T-helper 2 cell treated with Interferon-gamma antibody and Interleukin-4, amounts not matched to agents 100 ng/mL and 5 ng/mL, for 36 hours (primary cell): Measurements from ENCODE around the gene PLPPR1. TPM values are rescaled to one million over a fixed set of nuclear protein-coding genes. Genes with fewer than 3 reads are reported as not detected.

Experiments
- intact Hi-C: fragments of 100-400 bp; cut with micrococcal nuclease; formaldehyde crosslinking; loops from one replicate; pipeline ENCODE4 v1.15.1; 2023
- total RNA-seq: library from RNA; stranded (reverse); gene quantifications from 2 replicates; pipeline ENCODE4 v1.2.3, GENCODE V29; 2022

The PLPPR1 gene
- total RNA-seq, 1 donor from 2014 or later: not detected

DNA sequence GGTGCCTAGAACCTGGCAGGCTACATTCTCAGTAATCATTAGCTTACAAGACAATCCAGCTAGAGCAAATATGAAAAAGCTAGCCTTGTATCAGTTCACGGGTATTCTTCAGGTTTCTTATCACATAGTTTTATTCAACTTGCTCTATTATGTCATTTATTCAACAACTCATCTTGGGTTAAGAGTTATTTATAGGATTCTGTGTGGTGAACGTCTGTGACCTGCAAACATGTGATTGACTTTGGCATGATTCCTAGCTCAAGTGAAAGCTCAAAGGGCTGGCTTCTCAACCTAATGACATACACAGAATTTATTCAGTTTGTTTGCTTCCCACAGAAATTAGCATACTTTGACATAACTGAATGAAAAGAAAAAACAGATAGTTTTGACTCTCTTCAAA lies 173.1 kb downstream of the PLPPR1 start:
- intact Hi-C loops: no loop called here

DNA sequence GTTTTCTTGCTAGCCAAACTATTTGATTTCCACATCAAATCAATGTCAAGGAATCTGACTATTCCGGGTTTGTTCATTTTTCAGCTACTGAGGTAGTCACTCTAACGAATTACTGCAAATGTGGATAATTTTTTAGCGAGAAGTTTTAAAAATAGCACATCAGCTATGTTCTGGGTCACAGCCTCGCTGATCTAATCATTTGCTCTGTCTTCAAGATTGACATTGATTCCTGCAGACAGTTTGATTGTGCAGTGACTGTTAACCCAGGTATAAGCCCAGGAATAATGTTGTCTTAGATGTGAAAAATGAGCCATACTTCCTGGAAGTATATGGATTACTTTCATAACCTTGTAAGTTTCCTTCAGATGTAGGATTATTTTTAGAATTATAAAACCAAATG lies 181.1 kb downstream of the PLPPR1 start:
- intact Hi-C loops: no loop called here

DNA sequence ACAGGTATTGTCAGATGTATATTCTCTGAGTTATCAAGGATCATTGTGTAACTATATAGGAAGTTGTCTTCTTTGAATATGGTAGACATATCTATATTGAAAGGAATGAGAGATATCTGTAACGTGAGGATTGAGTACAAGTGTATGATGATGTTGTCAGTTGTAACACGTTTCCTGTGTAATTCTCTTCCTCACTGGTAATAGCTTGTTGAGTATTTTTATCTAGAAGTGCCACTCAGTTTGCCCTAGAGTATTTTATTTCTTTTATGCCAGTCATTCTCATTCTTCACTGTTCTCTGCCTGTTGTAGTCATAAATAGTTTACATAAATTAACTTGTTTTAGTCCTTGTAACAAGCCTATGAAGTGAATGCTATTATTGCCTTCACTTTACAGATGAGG lies 184.1 kb downstream of the PLPPR1 start:
- intact Hi-C loops: no loop called here

DNA sequence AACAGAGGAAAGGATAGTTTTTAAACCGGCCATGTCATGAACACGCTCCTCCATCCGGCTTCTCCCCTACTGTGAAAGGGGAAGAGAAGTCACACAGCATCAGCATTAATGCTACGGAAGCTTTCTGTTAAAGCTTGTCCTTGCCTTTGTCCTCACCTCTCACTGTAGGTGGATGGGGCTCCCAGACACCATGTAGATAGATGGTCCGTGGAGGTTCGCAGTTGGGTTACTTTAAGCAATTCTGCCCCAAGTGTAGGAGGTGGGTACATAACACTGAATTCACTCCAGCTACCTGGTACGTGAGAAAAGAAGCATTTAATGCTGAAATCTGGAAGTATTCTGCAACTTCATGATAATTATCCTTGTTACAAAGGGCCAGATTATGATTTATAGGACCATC lies 190.5 kb downstream of the PLPPR1 start:
- intact Hi-C loops: no loop called here

DNA sequence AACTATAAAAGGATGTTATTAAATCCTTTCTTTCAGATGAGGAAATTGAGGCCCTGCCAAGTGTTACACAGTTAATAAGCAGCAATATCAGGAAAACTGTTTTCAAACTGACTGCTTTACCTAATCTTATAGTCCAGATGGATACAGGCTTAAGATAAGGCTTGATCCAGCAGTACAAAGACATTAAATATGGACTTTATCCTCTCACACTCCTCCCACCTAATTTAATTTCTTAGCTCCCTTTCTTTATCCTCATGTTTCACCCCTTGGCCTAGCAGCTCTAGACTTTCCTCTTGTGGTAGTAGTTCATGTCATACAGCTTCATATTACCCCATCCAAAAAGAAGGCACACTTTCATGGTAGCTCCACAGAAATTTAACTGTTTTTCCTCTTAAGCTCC lies 191.8 kb downstream of the PLPPR1 start:
- intact Hi-C loops: no loop called here

DNA sequence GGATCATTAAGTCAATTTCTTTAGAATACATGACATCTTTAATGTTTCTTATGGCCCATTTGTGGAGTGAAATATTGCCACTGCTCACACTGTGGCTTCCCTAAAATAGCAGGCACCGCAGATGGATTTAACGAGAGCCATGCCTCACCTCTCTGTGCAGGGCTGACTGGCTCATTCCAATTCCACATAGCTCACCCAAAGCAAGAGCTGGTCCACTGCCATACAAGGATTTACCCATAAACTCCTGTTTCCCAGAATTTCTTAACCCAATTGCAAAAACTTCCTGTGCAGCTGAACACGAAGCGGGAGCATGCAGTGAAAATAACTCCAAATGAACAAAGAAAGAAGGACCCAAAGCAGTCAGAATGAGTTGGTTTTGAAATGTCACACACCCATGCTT lies 196.7 kb downstream of the PLPPR1 start:
- intact Hi-C loops: no loop called here

DNA sequence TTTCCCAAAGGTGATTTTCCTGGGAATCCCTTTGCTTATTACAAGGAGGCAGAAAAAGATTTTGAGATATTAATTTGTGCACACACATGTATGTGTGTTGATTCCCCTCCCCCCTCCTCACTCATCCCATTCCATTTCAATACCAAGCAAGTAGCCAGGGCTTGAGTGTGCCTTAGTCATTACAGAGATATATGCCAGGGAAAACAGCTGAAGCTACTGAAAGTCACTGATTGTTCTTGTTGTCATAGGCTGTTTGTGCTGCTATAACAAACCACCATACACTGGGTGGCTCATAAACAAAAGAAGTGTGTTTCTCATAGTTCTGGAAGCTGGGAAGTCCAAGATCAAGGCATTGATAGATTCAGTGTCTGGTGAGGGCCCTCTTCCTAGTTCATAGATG lies 197.6 kb downstream of the PLPPR1 start:
- intact Hi-C loops: no loop called here

DNA sequence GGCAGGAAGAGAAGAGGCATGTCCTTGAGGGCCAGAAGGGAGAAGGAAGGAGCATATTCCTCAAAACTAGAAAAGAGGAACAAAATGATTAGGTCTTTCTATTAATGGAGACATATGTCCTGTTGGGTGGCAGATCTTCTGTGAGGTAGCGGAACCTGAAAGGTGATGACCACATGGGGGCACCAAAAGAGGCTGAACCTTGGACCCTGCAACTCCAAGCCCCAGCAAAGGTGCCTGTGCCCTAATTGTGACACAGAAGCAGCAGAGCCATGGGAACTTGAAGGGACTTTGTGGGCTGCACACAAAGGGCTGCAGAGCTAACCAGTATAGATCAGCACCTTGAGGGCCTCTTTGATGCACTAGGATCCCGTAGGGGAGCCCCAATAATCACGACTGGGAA lies 198.3 kb downstream of the PLPPR1 start:
- intact Hi-C loops: no loop called here

DNA sequence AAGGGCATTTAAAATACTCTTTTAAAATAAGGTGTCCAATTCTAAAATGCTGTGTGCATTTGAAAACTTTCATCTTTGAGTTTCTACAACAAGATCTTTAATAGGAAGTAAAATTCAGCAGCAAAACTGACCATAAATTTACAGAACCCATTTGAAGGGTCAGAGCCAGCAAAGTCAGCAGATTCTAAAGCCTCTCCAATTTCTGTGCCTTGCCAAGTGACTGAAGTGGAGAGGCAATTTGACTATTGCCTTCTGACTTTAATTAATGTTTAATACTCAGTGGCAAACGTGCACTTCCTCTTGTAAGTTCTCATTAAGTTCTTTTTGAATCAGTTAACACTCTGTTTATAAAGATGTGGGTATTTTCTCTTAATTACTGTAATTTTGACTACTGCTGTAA lies 201.1 kb downstream of the PLPPR1 start:
- intact Hi-C loops: no loop called here

DNA sequence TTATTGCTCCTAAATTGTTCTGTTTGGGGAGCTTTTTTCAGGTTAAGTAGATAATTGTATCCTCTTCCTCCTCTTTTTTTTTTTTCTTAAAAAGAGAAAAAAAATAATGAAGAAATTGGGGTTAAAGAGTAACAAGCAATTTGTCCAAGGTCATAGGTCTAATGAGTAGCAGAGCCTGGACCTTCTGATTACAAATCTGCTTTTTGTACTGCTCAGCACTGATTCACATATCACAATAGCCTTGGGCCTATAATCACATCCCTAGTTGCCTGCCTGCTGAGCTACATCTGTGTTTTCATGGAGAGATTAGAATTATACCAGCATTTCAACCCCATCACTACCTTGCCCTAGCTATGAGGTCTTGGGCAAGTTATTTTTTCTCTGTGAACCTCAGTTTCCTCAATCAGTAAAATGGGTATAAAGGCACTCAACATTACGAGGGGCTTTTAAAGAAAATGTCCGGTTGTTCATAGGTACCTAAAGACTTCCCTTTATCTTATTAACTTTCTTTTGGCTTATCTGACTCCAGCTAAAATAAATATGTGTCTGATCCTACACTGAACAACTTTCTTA lies 204.0 kb downstream of the PLPPR1 start:
- intact Hi-C loops: no loop called here

DNA sequence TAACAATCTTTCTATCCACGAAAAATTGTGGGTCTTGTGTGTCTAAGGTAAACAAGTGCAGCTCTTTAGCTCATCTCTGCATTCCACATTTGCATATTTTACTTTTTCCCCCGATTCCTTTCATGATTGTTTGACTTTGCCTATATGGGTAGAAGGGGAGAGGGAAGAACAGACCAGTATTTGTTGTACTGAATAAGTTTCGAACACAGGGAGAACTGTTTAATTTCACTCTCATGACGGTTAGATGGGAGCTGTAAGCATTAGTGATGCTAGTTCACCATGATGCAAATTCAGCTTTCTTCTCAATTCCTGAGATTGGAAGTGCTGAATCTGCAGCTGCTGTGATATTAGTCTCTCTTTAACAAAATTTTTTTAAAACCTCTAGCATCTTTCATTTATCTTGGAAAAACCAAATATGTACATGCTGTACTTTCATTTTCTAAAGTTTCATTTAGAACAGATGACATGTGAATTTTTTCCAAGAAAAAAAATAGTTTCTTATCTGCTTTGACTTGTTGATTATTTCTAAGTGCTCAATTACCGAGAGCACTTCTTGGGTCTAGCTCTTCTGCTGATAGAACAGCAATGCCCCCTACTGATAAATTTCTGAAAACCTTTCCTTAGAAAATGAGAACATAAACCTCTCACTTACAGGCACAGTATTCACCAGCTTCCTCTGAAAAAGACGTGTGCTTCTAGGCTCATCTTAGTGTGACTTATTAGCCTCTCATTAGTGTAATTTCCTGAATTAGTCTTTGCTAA lies 206.8 kb downstream of the PLPPR1 start:
- intact Hi-C loops: no loop called here

DNA sequence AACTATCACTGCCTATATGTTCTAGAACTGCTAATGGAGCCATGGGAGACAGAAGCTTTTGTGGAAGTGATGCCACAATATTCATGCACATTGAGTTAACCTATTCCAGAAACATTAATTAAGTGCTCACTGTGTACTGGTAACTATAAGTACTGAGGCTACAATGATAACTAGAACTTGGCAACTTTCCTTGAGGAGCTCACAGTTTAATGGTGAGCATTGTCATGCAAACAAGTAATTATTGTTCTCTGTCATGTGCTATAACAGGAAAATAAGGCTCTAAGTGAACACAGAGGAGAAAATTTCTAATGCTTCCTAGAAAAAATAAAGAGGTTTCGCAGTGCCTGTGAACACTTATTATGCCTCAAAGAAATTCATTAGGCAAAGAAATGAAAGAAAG lies 214.1 kb downstream of the PLPPR1 start:
- intact Hi-C loops: no loop called here

DNA sequence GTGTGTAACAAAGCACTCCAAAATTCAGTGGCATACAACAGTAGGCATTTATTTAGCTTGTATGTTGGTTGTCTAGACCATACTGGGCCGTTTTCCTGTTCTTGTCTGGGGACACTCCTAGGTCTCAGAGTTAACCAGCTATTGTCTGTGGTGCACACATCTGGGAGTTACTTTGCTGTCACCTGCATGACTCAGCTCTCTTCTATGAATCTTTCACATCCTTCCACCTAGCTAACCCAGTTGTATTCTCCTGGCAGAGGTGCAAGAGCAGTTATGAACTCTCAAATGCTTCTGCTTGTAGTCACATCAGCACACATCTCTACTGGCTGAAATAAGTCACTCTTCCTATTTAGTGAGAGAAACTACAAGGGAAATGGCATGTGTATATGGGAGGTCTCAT lies 218.2 kb downstream of the PLPPR1 start:
- intact Hi-C loops: no loop called here

DNA sequence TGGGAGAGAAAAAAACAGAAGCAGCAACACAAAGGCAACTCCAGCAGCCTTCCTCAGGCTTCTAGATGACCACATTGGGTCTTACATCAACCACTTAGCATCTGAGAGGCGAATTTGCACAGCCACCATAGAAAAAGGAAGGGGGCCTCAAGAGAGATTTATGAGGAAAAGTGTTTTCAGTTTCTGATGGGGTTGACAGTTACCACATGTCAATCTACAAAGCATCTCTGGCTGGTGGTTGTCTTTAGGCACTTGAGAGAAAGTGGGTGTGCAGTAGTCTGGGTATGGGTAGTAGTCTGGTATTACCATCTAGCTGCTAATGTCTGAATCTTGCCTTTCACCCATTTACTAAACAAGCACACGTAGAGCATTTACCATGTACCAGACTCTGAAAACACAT lies 218.8 kb downstream of the PLPPR1 start:
- intact Hi-C loops: no loop called here

DNA sequence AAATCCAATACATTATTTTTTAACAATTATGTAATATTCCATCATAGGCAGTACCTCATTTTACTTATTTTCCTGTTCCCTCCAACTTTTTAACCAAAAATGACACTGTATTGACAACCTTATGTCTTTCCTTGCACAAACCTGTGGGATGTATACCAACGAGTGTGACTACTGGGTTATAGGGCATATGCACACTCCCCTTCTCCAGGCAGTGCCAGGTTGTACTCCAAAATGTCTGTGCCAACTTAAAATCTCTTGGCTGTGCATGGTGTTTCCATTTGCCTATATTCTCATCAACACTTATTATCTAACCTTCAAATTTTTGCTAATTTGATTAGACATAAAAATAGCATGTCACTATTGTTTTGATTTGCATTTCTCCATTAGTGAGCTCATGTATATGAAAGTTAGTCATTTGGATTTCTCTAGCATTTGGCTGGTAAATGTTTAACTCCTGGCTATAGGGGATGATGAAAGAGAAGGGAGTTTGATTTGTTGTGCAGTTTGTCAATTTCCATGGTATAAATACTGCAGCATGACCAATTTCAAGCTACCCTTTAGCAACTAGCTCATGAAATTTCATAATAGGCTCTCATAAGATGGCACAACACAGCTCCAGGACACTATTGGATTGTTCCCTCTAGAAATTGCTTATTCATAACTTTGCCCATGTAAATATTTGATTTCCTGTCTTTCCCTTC lies 226.4 kb downstream of the PLPPR1 start:
- intact Hi-C loops: no loop called here

DNA sequence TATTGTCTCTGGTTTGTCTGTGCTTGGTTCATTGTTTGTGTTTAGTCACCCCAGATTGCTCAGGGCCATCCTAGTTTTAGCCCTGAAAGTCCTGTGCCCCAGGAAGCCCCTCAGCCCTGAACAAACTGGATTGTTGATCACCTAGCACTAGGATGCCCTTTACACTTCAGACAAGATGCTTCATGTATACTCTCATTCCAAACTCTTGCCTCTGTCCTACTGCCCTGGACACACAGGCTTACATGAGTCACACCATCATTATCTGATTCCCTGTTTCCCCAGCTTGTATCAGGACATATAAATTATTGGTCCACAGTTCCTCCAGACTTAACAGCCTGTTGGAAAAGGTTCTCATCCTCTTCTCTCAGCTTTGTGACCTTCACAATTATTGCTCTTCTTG lies 236.2 kb downstream of the PLPPR1 start:
- intact Hi-C loops: no loop called here

DNA sequence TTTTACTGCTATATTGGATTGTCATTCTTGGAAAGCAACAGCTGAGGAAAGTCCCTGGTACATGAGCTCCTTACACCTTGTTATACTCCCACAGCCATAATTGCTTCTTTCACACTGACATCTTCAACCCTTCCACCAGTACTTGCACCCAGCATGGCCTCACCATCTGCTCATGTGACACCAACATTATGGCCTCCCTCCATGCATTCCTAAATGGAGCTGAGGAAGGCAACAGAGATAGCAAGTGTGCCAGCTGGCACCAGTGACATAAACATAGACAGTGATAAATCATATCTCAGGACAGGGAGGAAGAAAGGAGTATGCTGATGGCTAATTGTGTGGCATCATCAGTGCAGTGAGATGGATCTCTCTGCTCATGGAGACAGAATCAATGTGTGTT lies 236.7 kb downstream of the PLPPR1 start:
- intact Hi-C loops: no loop called here

DNA sequence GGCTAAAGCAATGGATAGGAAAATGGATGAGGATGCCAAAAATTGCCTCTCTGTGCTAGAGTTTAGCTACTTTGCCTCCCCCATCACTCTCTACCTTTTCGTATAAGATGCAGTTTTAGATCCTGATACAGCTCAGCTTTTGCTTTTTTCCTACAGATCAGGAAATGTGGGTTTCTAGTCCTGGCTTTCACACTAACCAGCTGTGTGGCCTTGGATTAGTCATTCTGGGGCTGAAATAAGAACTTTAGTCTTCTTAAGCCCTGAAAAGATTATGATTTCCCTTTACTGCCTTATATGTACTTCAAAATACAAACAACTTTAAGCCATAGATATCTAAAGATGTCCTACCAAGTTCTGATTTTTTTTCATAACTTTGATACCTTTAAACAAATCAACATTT lies 239.9 kb downstream of the PLPPR1 start:
- intact Hi-C loops: no loop called here

DNA sequence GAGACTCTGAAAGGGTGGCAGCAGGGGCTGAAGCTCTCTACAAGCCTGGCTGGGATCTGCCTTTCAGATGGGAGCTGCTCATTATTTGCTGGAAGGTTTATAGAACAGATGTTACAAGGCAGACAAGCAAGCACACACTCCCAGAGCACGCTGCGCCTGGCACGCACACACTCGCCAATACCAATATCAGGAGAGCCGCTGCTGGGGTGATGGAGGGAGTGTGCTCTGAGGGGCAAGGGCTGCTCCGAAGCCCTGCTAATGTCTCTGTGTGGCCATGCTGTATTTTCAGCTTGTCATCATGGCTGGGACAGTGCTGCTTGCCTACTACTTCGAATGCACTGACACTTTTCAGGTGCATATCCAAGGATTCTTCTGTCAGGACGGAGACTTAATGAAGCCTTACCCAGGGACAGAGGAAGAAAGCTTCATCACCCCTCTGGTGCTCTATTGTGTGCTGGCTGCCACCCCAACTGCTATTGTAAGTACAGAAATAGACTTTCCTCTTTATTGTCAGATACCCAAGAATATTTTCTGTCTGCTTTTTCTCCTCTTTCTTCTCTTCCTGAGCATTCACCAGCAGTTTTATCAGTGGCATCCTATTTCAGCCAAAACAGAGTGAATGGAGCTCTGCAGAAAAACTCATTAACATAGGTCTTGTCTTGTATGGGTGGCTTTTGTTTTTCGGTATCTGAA lies 241.2 kb downstream of the PLPPR1 start:
- intact Hi-C loops: no loop called here

DNA sequence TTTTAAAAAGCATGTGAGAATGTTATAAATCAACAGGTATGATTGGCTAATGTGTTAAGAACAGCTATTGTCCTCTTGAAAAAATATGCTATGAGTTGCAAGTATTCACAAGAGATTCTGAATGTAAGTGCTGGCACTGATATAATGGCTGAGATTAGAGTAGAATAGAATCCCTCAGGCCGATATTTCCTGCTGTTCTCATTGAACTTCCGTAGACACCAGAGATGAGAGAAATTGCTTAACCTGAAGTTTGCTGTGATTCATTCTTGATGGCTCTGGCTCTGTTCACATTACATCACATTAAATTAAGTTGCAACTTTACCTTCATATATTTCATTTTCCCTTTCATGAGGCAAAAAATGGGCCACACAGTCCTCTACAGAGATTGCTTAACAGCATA lies 241.8 kb downstream of the PLPPR1 start:
- intact Hi-C loops: no loop called here

DNA sequence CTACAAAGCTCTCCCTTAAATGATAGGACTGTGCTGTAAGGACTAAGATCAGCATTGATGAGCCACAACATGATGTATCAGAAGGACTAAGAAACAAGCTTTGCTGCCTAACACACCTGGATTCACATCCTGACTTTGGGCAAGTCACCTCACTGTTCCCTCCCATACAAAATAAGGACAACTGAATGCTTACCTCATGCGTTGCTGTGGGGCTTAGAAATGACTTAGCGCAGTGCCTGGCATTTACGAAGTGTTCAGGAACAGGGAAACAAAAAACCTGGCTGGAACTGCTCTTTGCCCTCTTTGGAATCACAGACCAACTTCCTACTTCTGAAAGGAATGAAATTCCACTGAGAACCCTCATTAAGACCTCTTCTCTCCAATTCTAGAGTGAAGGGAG lies 242.6 kb downstream of the PLPPR1 start:
- intact Hi-C loops: no loop called here
